GM23338 (cell line): Measurements from ENCODE around the gene BCAS3. TPM values are rescaled to one million over a fixed set of nuclear protein-coding genes. Genes with fewer than 3 reads are reported as not detected.

ENCODE experiments used
- ATAC-seq: fragments of 200-7000 bp; cut with Tn5 transposase; 3 replicates; pipeline ENCODE4 v1.9.1; 2020
- DNase-seq: peaks from one replicate; pipeline ENCODE4 v3.0.0-alpha.2; 2015; ENCODE audit warnings: low spot score
- H2AFZ ChIP-seq: fragments of 200-600 bp; sonication (generic); 2 replicates; pipeline ENCODE4 v1.8.0; 2016; ENCODE audit warnings: antibody characterized with exemption, mild to moderate bottlenecking, moderate library complexity
- H3F3A ChIP-seq: fragments of 200-600 bp; sonication (generic); replicated peaks from 2 replicates; pipeline ENCODE4 v1.8.0; 2017; ENCODE audit warnings: antibody characterized with exemption, mixed run types, low read depth
- H3K27ac ChIP-seq: fragments of 200-600 bp; sonication (generic); 2 replicates; pipeline ENCODE4 v1.6.1; 2016; ENCODE audit warnings: low read depth
- H3K27me3 ChIP-seq: fragments of 200-600 bp; sonication (generic); 2 replicates; pipeline ENCODE4 v1.8.0; 2016; ENCODE audit warnings: mild to moderate bottlenecking, mixed run types, moderate library complexity; ENCODE audit not compliant: insufficient read depth
- H3K36me3 ChIP-seq: fragments of 200-600 bp; sonication (generic); 2 replicates; pipeline ENCODE4 v1.8.0; 2016; ENCODE audit warnings: mild to moderate bottlenecking; ENCODE audit not compliant: insufficient read depth
- H3K4me1 ChIP-seq: fragments of 200-600 bp; sonication (generic); 2 replicates; pipeline ENCODE4 v1.8.0; 2016; ENCODE audit warnings: mild to moderate bottlenecking, moderate library complexity; ENCODE audit not compliant: insufficient read depth
- H3K4me2 ChIP-seq: fragments of 200-600 bp; sonication (generic); 2 replicates; pipeline ENCODE4 v1.7.1; 2017; ENCODE audit warnings: mixed run types
- H3K4me3 ChIP-seq: fragments of 200-600 bp; sonication (generic); 2 replicates; pipeline ENCODE4 v1.6.1; 2016; ENCODE audit warnings: mixed run types
- H3K79me2 ChIP-seq: fragments of 200-600 bp; sonication (generic); replicated peaks from 2 replicates; pipeline ENCODE4 v1.8.0; 2017; ENCODE audit warnings: mild to moderate bottlenecking; ENCODE audit not compliant: insufficient read depth
- H3K9me2 ChIP-seq: fragments of 200-600 bp; sonication (generic); 2 replicates; pipeline ENCODE4 v1.8.0; 2017; ENCODE audit not compliant: insufficient read depth
- H4K20me1 ChIP-seq: fragments of 200-600 bp; sonication (generic); replicated peaks from 2 replicates; pipeline ENCODE4 v1.8.0; 2017; ENCODE audit warnings: mild to moderate bottlenecking; ENCODE audit not compliant: insufficient read depth
- H3K27ac Mint-ChIP-seq: 2 replicates; pipeline ENCODE4 v1.8.0; 2020; ENCODE audit warnings: inconsistent platforms, mild to moderate bottlenecking, moderate library complexity, mixed read lengths
- H3K27me3 Mint-ChIP-seq: 3 replicates; pipeline ENCODE4 v1.8.0; 2022; ENCODE audit warnings: low read depth, mild to moderate bottlenecking, moderate library complexity, mixed read lengths, inconsistent platforms; ENCODE audit not compliant: insufficient read depth, poor library complexity
- H3K36me3 Mint-ChIP-seq: 3 replicates; pipeline ENCODE4 v1.8.0; 2021; ENCODE audit warnings: low read depth, mild to moderate bottlenecking, inconsistent platforms, moderate library complexity, mixed read lengths
- H3K4me1 Mint-ChIP-seq: 3 replicates; pipeline ENCODE4 v1.8.0; 2020; ENCODE audit warnings: mild to moderate bottlenecking, inconsistent platforms, mixed read lengths
- H3K4me3 Mint-ChIP-seq: 3 replicates; pipeline ENCODE4 v1.8.0; 2021; ENCODE audit warnings: moderate library complexity, mild to moderate bottlenecking, inconsistent platforms, mixed read lengths
- H3K9me3 Mint-ChIP-seq: 3 replicates; pipeline ENCODE4 v1.8.0; 2020; ENCODE audit warnings: moderate library complexity, mild to moderate bottlenecking, inconsistent platforms, mixed read lengths
- CTCF ChIP-seq, 2 experiments: fragments of 200-600 bp in 1 of 2; sonication (generic) in 1 of 2; conservative IDR thresholded peaks; 2 replicates each; pipeline versions ENCODE4 v1.5.1 to v1.6.1; 2016 to 2017; ENCODE audit warnings: antibody characterized with exemption in 2 of 2, low read depth in 2 of 2, mild to moderate bottlenecking in 2 of 2, moderate library complexity in 1 of 2
- ETS1 ChIP-seq: IDR thresholded peaks from 2 replicates; pipeline ENCODE4 v1.6.1; 2016; ENCODE audit warnings: antibody characterized with exemption
- EZH2phosphoT487 ChIP-seq: fragments of 200-600 bp; sonication (generic); IDR thresholded peaks from one replicate; pipeline ENCODE4 v1.8.1; 2018; ENCODE audit warnings: antibody characterized with exemption; ENCODE audit not compliant: unreplicated experiment
- JUNB ChIP-seq: IDR thresholded peaks from one replicate; pipeline ENCODE4 v1.6.1; 2016; ENCODE audit warnings: antibody characterized with exemption; ENCODE audit not compliant: unreplicated experiment
- NANOG ChIP-seq: IDR thresholded peaks from 2 replicates; pipeline ENCODE4 v1.6.1; 2016; ENCODE audit warnings: antibody characterized with exemption, borderline replicate concordance
- POLR2AphosphoS5 ChIP-seq: IDR thresholded peaks from 2 replicates; pipeline ENCODE4 v1.6.1; 2016; ENCODE audit warnings: antibody characterized with exemption, low read depth
- STAT1 ChIP-seq: IDR thresholded peaks from one replicate; pipeline ENCODE4 v1.6.1; 2016; ENCODE audit warnings: antibody characterized with exemption; ENCODE audit not compliant: unreplicated experiment
- ZNF114 ChIP-seq: fragments of 250-450 bp; sonication (Bioruptor Pico); IDR thresholded peaks from 2 replicates; pipeline ENCODE4 v1.5.0; 2020; ENCODE audit warnings: mild to moderate bottlenecking, moderate library complexity
- ZNF462 ChIP-seq: fragments of 250-450 bp; sonication (Bioruptor Pico); IDR thresholded peaks from 2 replicates; pipeline ENCODE4 v1.5.0; 2020; ENCODE audit warnings: mild to moderate bottlenecking, moderate library complexity
- polyA plus RNA-seq: library from polyadenylated mRNA; unstranded; fragments of >200 nt; fragmentation: Nextera tagmentation; extraction: Ambion mirVana; gene quantifications from 2 replicates; pipeline ENCODE4 v1.2.1, GENCODE V29; 2016
- total RNA-seq: library from RNA; depleted of rRNA; stranded (reverse); fragments of >200 nt; shearing (Covaris generic); gene quantifications from 2 replicates; pipeline ENCODE4 v1.2.3, GENCODE V29; 2014

BCAS3 gene
- total and polyA plus RNA-seq, 2 experiments from 2014 or later = 8.2 to 28.0 TPM

DNA sequence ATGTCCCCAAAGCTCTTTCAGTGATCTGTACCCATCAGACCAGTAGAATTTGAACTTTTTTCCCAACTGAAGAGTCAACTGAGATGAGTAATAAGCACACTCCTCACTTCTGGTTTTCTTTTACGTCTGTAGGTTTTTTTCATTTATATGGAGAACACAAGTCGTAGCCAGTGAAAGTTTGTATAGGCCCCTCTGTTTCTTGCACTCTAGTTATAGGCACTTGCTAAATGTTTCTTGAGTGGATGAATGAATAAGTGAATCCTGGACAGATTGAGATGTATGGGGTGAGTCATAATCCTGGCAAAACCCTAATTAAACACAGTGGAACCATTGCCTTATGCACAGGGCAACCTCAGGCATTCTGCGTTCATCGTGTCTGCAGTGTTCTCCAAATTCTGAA lies 528.3 kb downstream of the BCAS3 start:
- Histone ChIP-seq H3K4me3 (no peak overlapping the region), H4K20me1 (no peaks in the 10 kb centered on the region), H3K9me2 (no peaks in the 10 kb centered on the region), H3K79me2 (no peaks in the 10 kb centered on the region), H3K27me3 (no peaks in the 10 kb centered on the region), H3K4me1 (peaks cover 12% of the 10 kb centered on the region), H2AFZ (no peak overlapping the region), H3F3A (no peaks in the 10 kb centered on the region), H3K4me2 (no peak overlapping the region), H3K36me3 (no peaks in the 10 kb centered on the region), H3K27ac (no peak overlapping the region)
- no peaks in the 10 kb centered on the region for H3K36me3 Mint-ChIP-seq
- no peak for DNase-seq
- TF ChIP-seq ETS1 (no peak), CTCF (conservative IDR thresholded peaks at IDR 0.05; ENCODE audit: low read depth in 2 of 2) (no peak), NANOG (no peak)
- H3K4me3 Mint-ChIP-seq = no peak overlapping the region
- no peak for ATAC-seq
- no peak overlapping the region for H3K27ac Mint-ChIP-seq
- no peaks in the 10 kb centered on the region for H3K27me3 Mint-ChIP-seq
- H3K9me3 Mint-ChIP-seq = no peaks in the 10 kb centered on the region
- peaks cover 21% of the 10 kb centered on the region for H3K4me1 Mint-ChIP-seq

- no peak overlapping the region for H3K27ac Mint-ChIP-seq
- no peak for TF ChIP-seq EZH2phosphoT487
- no peak for TF ChIP-seq ZNF462
- TF ChIP-seq CTCF (conservative IDR thresholded peaks at IDR 0.05; ENCODE audit: low read depth in 2 of 2) = no peak
- no peak for TF ChIP-seq STAT1
- TF ChIP-seq POLR2AphosphoS5 = no peak
- TF ChIP-seq JUNB = no peak
- no peak for TF ChIP-seq ZNF114
- no peaks in the 10 kb centered on the region for H3K9me2 ChIP-seq
- H3K4me1 ChIP-seq = peaks cover 22% of the 10 kb centered on the region
- H3K27me3 Mint-ChIP-seq = no peaks in the 10 kb centered on the region
- H3K36me3 Mint-ChIP-seq = no peaks in the 10 kb centered on the region
- H3K4me3 Mint-ChIP-seq = no peak overlapping the region
- peaks cover 30% of the 10 kb centered on the region for H3K4me1 Mint-ChIP-seq
- DNase-seq (no peak), ATAC-seq (no peak)
- H3K4me3 ChIP-seq = no peak overlapping the region
- no peaks in the 10 kb centered on the region for H3K79me2 ChIP-seq
- no peak overlapping the region for H2AFZ ChIP-seq
- no peaks in the 10 kb centered on the region for H3K9me3 Mint-ChIP-seq
- H3F3A ChIP-seq = no peaks in the 10 kb centered on the region
- H4K20me1 ChIP-seq = no peaks in the 10 kb centered on the region
- H3K27me3 ChIP-seq = no peaks in the 10 kb centered on the region
- H3K27ac ChIP-seq = no peak overlapping the region
- H3K36me3 ChIP-seq = no peaks in the 10 kb centered on the region
- H3K4me2 ChIP-seq = no peak overlapping the region
These were observed 529.3 kb downstream of the BCAS3 start for GRCh38 chr17:61206922-61207321.
